Neural cell (in vitro differentiated cells): ENCODE results near the gene BPIFB1. TPM values are rescaled to one million over a fixed set of nuclear protein-coding genes. Genes with fewer than 3 reads are reported as not detected.

ENCODE experiments used
- H2AFZ ChIP-seq: fragments of 200-600, 300-800 bp; sonication (generic), shearing (Covaris generic); 2 replicates; pipeline ENCODE4 v1.6.0; 2014; ENCODE audit warnings: low read depth, mild to moderate bottlenecking, antibody characterized with exemption, low read length, moderate library complexity
- H3F3A ChIP-seq: fragments of 200-600 bp; shearing (Covaris generic); 2 replicates; pipeline ENCODE4 v1.6.1; 2016; ENCODE audit warnings: mild to moderate bottlenecking, moderate library complexity, mixed read lengths, antibody characterized with exemption, low read length; ENCODE audit not compliant: insufficient read depth, poor library complexity, severe bottlenecking
- H3K27ac ChIP-seq: fragments of 200-600, 300-800 bp; sonication (generic), shearing (Covaris generic); 2 replicates; pipeline ENCODE4 v1.5.1; 2014; ENCODE audit warnings: mild to moderate bottlenecking, low read length, moderate library complexity
- H3K27me3 ChIP-seq: fragments of 300-800, 200-600 bp; sonication (generic), shearing (Covaris generic); 2 replicates; pipeline ENCODE4 v1.6.0; 2014; ENCODE audit warnings: mild to moderate bottlenecking, low read depth, low read length, moderate library complexity; ENCODE audit not compliant: insufficient read depth
- H3K36me3 ChIP-seq: fragments of 300-800, 200-600 bp; sonication (generic), shearing (Covaris generic); 2 replicates; pipeline ENCODE4 v1.5.1; 2014; ENCODE audit warnings: mild to moderate bottlenecking, antibody characterized with exemption, low read length, moderate library complexity; ENCODE audit not compliant: insufficient read depth
- H3K4me2 ChIP-seq: fragments of 300-800, 200-600 bp; sonication (generic), shearing (Covaris generic); 2 replicates; pipeline ENCODE4 v1.6.0; 2014; ENCODE audit warnings: mild to moderate bottlenecking, low read length
- H3K4me3 ChIP-seq: fragments of 300-800, 200-600 bp; sonication (generic), shearing (Covaris generic); 2 replicates; pipeline ENCODE4 v1.5.1; 2014; ENCODE audit warnings: mild to moderate bottlenecking, low read length, moderate library complexity
- H3K79me2 ChIP-seq: fragments of 200-600 bp; shearing (Covaris generic); replicated peaks from 2 replicates; pipeline ENCODE4 v1.6.0; 2014; ENCODE audit warnings: mild to moderate bottlenecking, low read length, moderate library complexity; ENCODE audit not compliant: insufficient read depth
- H3K9ac ChIP-seq: fragments of 300-800, 200-600 bp; sonication (generic), shearing (Covaris generic); 2 replicates; pipeline ENCODE4 v1.6.1; 2016; ENCODE audit warnings: mild to moderate bottlenecking, low read length, mixed read lengths
- H3K9me2 ChIP-seq: fragments of 200-600 bp; shearing (Covaris generic); 2 replicates; pipeline ENCODE4 v1.6.1; 2016; ENCODE audit warnings: mild to moderate bottlenecking, low read length, mixed read lengths; ENCODE audit not compliant: insufficient read depth
- H3K9me3 ChIP-seq: fragments of 200-600, 300-800 bp; sonication (generic), shearing (Covaris generic); 2 replicates; pipeline ENCODE4 v1.6.1; 2016; ENCODE audit warnings: mild to moderate bottlenecking, mixed run types, low read length, moderate library complexity, mixed read lengths
- H4K20me1 ChIP-seq: fragments of 200-600 bp; shearing (Covaris generic); 2 replicates; pipeline ENCODE4 v1.6.1; 2016; ENCODE audit warnings: mild to moderate bottlenecking, mixed run types; ENCODE audit not compliant: insufficient read depth
- CTCF ChIP-seq: fragments of 450-650 bp; IDR thresholded peaks from 2 replicates; pipeline ENCODE4 v1.5.1; 2014; ENCODE audit warnings: antibody characterized with exemption, mild to moderate bottlenecking, moderate library complexity; ENCODE audit not compliant: poor library complexity, severe bottlenecking
- EP300 ChIP-seq: fragments of 450-650 bp; conservative IDR thresholded peaks from 2 replicates; pipeline ENCODE4 v1.6.1; 2014; ENCODE audit warnings: antibody characterized with exemption, mild to moderate bottlenecking, moderate library complexity; ENCODE audit not compliant: poor library complexity, severe bottlenecking
- EZH2 ChIP-seq: fragments of 200-600, 300-800 bp; shearing (Covaris generic), sonication (generic); IDR thresholded peaks from 2 replicates; pipeline ENCODE4 v1.6.1; 2014; ENCODE audit warnings: antibody characterized with exemption, low read length, borderline replicate concordance, mild to moderate bottlenecking; ENCODE audit not compliant: insufficient read depth, poor library complexity, severe bottlenecking
- MXI1 ChIP-seq: fragments of 450-650 bp; conservative IDR thresholded peaks from 2 replicates; pipeline ENCODE4 v1.6.1; 2014; ENCODE audit warnings: antibody characterized with exemption, mild to moderate bottlenecking; ENCODE audit not compliant: poor library complexity, severe bottlenecking
- POLR2AphosphoS5 ChIP-seq: IDR thresholded peaks from 2 replicates; pipeline ENCODE4 v1.6.1; 2012
- RAD21 ChIP-seq: fragments of 450-650 bp; conservative IDR thresholded peaks from 2 replicates; pipeline ENCODE4 v1.6.1; 2014; ENCODE audit warnings: antibody characterized with exemption, mild to moderate bottlenecking, moderate library complexity
- REST ChIP-seq: IDR thresholded peaks from 2 replicates; pipeline ENCODE4 v1.6.1; 2012; ENCODE audit warnings: borderline replicate concordance
- SMC3 ChIP-seq: fragments of 450-650 bp; conservative IDR thresholded peaks from 2 replicates; pipeline ENCODE4 v1.6.1; 2014; ENCODE audit warnings: antibody characterized with exemption, mild to moderate bottlenecking, moderate library complexity; ENCODE audit not compliant: poor library complexity
- TAF1 ChIP-seq: IDR thresholded peaks from 2 replicates; pipeline ENCODE4 v1.6.1; 2012; ENCODE audit warnings: low read depth
- polyA plus RNA-seq: library from polyadenylated mRNA; depleted of rRNA; stranded (reverse); fragments of >200 nt; gene quantifications from 2 replicates; pipeline ENCODE4 v1.2.3, GENCODE V29; 2014

BPIFB1 gene
- polyA plus RNA-seq, 1 donor from 2014 or later = not detected

GRCh38 chr20:33250666-33251065 is 32.3 kb upstream of the BPIFB1 start:
- no peaks in the 10 kb centered on the region for H3K36me3 ChIP-seq
- no peak overlapping the region for H3K4me2 ChIP-seq
- H3K4me3 ChIP-seq = peak overlapping the region; percentile 7
- no peaks in the 10 kb centered on the region for H3F3A ChIP-seq
- no peaks in the 10 kb centered on the region for H3K27me3 ChIP-seq
- H4K20me1 ChIP-seq = no peaks in the 10 kb centered on the region
- peak overlapping the region; percentile 6 for H3K27ac ChIP-seq
- no peaks in the 10 kb centered on the region for H3K79me2 ChIP-seq
- H3K9me3 ChIP-seq = no peaks in the 10 kb centered on the region
- TF ChIP-seq POLR2AphosphoS5 (no peak), EZH2 (no peak), EP300 (peak; percentile 20)
- no peaks in the 10 kb centered on the region for H3K9me2 ChIP-seq
- H2AFZ ChIP-seq = no peak overlapping the region
- H3K9ac ChIP-seq = no peak overlapping the region

GRCh38 chr20:33251496-33251895 is 31.5 kb upstream of the BPIFB1 start:
- no peaks in the 10 kb centered on the region for H3K36me3 ChIP-seq
- H3K4me2 ChIP-seq = no peak overlapping the region
- peak overlapping the region; percentile 7 for H3K4me3 ChIP-seq
- no peaks in the 10 kb centered on the region for H3K27me3 ChIP-seq
- H2AFZ ChIP-seq = no peak overlapping the region
- no peaks in the 10 kb centered on the region for H3K9me3 ChIP-seq
- no peaks in the 10 kb centered on the region for H3K79me2 ChIP-seq
- H3K9ac ChIP-seq = no peak overlapping the region
- H4K20me1 ChIP-seq = no peaks in the 10 kb centered on the region
- no peak overlapping the region for H3K27ac ChIP-seq
- H3F3A ChIP-seq = no peaks in the 10 kb centered on the region
- TF ChIP-seq REST (no peak), RAD21 (no peak), EZH2 (no peak), CTCF (no peak), TAF1 (no peak), SMC3 (no peak), MXI1 (no peak), POLR2AphosphoS5 (no peak), EP300 (no peak)
- no peaks in the 10 kb centered on the region for H3K9me2 ChIP-seq

- Histone ChIP-seq H3K4me2 (no peak overlapping the region), H3F3A (no peaks in the 10 kb centered on the region), H3K9me3 (no peaks in the 10 kb centered on the region), H3K27me3 (no peaks in the 10 kb centered on the region), H3K9me2 (no peaks in the 10 kb centered on the region), H3K27ac (no peak overlapping the region), H3K36me3 (no peaks in the 10 kb centered on the region), H3K4me3 (no peak overlapping the region), H2AFZ (no peak overlapping the region), H3K79me2 (no peaks in the 10 kb centered on the region), H4K20me1 (no peaks in the 10 kb centered on the region), H3K9ac (no peak overlapping the region)
- TF ChIP-seq POLR2AphosphoS5 = no peak
- TF ChIP-seq SMC3 = no peak
- TF ChIP-seq EP300 = no peak
- TF ChIP-seq REST = no peak
- no peak for TF ChIP-seq RAD21
- no peak for TF ChIP-seq CTCF
- no peak for TF ChIP-seq EZH2
- TF ChIP-seq MXI1 = no peak
- no peak for TF ChIP-seq TAF1
Observed at GRCh38 chr20:33252460-33252859, 30.6 kb upstream of the BPIFB1 start.
